ENCODE results near the gene FHL2. TPM values are rescaled to one million over a fixed set of nuclear protein-coding genes. Genes with fewer than 3 reads are reported as not detected.

The FHL2 gene
- total and polyA plus RNA-seq, 2 of the 13 experiments (the other 11 are each of a cell fraction or from before 2014, with no cell fraction given) = 1.9 to 74.8 TPM

DNA sequence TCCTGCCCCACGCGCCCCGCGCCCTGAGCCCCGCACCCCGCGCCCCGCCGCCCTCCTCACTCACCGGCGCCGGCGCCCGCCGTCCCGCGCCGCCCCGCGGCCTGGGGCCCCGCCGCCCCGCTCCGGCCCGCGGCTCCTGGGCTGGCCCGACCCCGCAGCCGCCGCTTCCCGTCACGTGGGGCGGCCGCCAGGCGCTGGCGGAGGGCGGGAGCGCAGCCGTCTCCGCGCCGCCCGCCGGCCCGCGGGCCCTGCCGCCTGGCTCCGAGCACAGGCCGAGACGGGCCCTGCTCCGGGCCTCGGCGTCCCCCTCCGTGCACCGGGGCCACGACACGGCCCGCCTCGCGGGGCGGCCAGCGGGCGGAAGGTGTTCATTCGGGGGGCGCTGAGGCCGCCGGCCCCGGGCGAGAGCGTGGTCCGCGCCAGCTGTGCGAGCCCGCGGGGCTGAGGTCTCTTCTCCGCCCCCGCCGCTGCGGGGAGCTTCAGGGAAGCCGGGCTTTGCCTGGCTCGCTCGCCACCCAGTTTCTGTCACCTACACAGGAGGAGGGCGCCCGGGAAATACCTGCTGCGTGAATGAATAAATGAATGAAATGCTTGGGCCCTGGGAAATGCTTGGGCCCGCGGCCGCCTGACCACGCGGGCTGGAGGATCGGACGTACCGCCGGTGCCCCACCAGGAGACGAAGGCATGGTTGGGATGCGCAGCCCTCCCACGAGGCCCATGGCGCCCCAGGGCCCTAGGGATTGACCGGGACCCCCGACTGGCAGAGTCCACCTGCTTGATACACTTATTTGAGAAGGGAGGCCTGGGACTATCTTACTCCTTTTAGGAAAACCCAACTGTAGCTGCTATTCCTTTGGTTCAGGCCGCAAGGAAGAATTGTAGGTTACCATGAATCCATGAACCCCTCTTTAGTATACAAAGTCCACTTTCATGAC is 69.0 kb downstream of the FHL2 start, which contains the start of gene TGFBRAP1 (continued):
- TF ChIP-seq PAX8 (CRISPR knock-in tag; IDR thresholded peaks at IDR 0.05; ENCODE audit: borderline replicate concordance) = no peak
- TF ChIP-seq ZNF337 (CRISPR knock-in tag; IDR thresholded peaks at IDR 0.05; ENCODE audit: borderline replicate concordance, low read depth) = no peak
- no peak for TF ChIP-seq TCF12 (IDR thresholded peaks at IDR 0.05)
- no peak for TF ChIP-seq TCF12 (CRISPR knock-in tag; IDR thresholded peaks at IDR 0.05)
- TF ChIP-seq DNMT1 (CRISPR knock-in tag; IDR thresholded peaks at IDR 0.05) = no peak
- no peak for TF ChIP-seq CENPX (CRISPR knock-in tag; IDR thresholded peaks at IDR 0.05)
- peak; percentile 79 for TF ChIP-seq RXRA (CRISPR knock-in tag; IDR thresholded peaks at IDR 0.05)
- 0 out of 2 replicates have a peak, but pooled peaks have one; percentile 63 for TF ChIP-seq FIP1L1 (IDR thresholded peaks at IDR 0.05; ENCODE audit: borderline replicate concordance, insufficient read depth, low read depth, low read length)
- TF ChIP-seq ZNF101 (CRISPR knock-in tag; IDR thresholded peaks at IDR 0.05; ENCODE audit: borderline replicate concordance, low read depth) = 0 out of 2 replicates have a peak, but pooled peaks have one; percentile 74
- TF ChIP-seq ZC3H13 (CRISPR knock-in tag; IDR thresholded peaks at IDR 0.05) = no peak
- TF ChIP-seq TRIM24 (CRISPR knock-in tag; IDR thresholded peaks at IDR 0.05) = no peak
- TF ChIP-seq ZNF143 (CRISPR knock-in tag; IDR thresholded peaks at IDR 0.05) = 0 out of 2 replicates have a peak, but pooled peaks have one; percentile 29
- TF ChIP-seq ATAD3A (CRISPR knock-in tag; IDR thresholded peaks at IDR 0.05) = no peak
- TF ChIP-seq TBL1XR1 (IDR thresholded peaks at IDR 0.05; ENCODE audit: borderline replicate concordance, low read length, partially characterized antibody) = no peak
- TF ChIP-seq ASH2L (IDR thresholded peaks at IDR 0.05; ENCODE audit: insufficient read length, low read depth, low read length) = peak; percentile 86
- TF ChIP-seq HNRNPLL (IDR thresholded peaks at IDR 0.05; ENCODE audit: low read depth, low read length, poor library complexity, severe bottlenecking) = peak; percentile 76
- TF ChIP-seq ZNF724P (CRISPR knock-in tag; IDR thresholded peaks at IDR 0.05; ENCODE audit: borderline replicate concordance) = peak; percentile 63; the same call in 1 of the 2 replicates
- TF ChIP-seq, protein P1, sequence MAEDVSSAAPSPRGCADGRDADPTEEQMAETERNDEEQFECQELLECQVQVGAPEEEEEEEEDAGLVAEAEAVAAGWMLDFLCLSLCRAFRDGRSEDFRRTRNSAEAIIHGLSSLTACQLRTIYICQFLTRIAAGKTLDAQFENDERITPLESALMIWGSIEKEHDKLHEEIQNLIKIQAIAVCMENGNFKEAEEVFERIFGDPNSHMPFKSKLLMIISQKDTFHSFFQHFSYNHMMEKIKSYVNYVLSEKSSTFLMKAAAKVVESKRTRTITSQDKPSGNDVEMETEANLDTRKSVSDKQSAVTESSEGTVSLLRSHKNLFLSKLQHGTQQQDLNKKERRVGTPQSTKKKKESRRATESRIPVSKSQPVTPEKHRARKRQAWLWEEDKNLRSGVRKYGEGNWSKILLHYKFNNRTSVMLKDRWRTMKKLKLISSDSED (CRISPR knock-in tag; IDR thresholded peaks at IDR 0.05) = 0 out of 2 replicates have a peak, but pooled peaks have one; percentile 54
- TF ChIP-seq NFKB2 (CRISPR knock-in tag; IDR thresholded peaks at IDR 0.05; ENCODE audit: borderline replicate concordance) = peak; percentile 95; the same call in 1 of the 2 replicates
- no peak for TF ChIP-seq KDM1A (CRISPR knock-in tag; IDR thresholded peaks at IDR 0.05)
- TF ChIP-seq HNF4G (IDR thresholded peaks at IDR 0.05; ENCODE audit: borderline replicate concordance, low read depth, low read length) = no peak
- TF ChIP-seq HNF4G (CRISPR knock-in tag; IDR thresholded peaks at IDR 0.05; ENCODE audit: borderline replicate concordance, low read depth) = no peak
- TF ChIP-seq MZF1 (CRISPR knock-in tag; IDR thresholded peaks at IDR 0.05; ENCODE audit: borderline replicate concordance) = no peak
- TF ChIP-seq HCFC1 (IDR thresholded peaks at IDR 0.05; ENCODE audit: low read depth, low read length) = peak; percentile 9; the same call in 1 of the 2 replicates
- TF ChIP-seq ZNF468 (CRISPR knock-in tag; IDR thresholded peaks at IDR 0.05) = peak; percentile 83; the same call in 1 of the 2 replicates
- peak; percentile 81 for TF ChIP-seq ZNF605 (CRISPR knock-in tag; IDR thresholded peaks at IDR 0.05)
- no peak for TF ChIP-seq POLR2AphosphoS2 (IDR thresholded peaks at IDR 0.05; ENCODE audit: low read depth, low read length)
- peak; percentile 48; the same call in 1 of the 2 replicates for TF ChIP-seq SNAPC2 (CRISPR knock-in tag; IDR thresholded peaks at IDR 0.05)

All from HepG2 (cell line).